Peyer's patch (tissue), 4 donors: Measurements from ENCODE around the gene CAPN8.

Source experiments
- POLR2A ChIP-seq, 2 donors: fragments of 450-650 bp; IDR thresholded peaks; one replicate each; pipeline ENCODE4 v1.5.1; 2017; ENCODE audit warnings: antibody characterized with exemption in 2 of 2, mild to moderate bottlenecking in 2 of 2, moderate library complexity in 2 of 2
- TF ChIP-seq, protein P1 (sequence below), 6 experiments: fragments of 450-650 bp in 4 of 6; fragments of 200-600 bp in 2 of 6; sonication (generic) in 1 of 6; IDR thresholded peaks; one replicate each; pipeline ENCODE4 v1.5.1; 2017 to 2019; ENCODE audit warnings: antibody characterized with exemption in 6 of 6, mild to moderate bottlenecking in 3 of 6, moderate library complexity in 1 of 6

DNA sequence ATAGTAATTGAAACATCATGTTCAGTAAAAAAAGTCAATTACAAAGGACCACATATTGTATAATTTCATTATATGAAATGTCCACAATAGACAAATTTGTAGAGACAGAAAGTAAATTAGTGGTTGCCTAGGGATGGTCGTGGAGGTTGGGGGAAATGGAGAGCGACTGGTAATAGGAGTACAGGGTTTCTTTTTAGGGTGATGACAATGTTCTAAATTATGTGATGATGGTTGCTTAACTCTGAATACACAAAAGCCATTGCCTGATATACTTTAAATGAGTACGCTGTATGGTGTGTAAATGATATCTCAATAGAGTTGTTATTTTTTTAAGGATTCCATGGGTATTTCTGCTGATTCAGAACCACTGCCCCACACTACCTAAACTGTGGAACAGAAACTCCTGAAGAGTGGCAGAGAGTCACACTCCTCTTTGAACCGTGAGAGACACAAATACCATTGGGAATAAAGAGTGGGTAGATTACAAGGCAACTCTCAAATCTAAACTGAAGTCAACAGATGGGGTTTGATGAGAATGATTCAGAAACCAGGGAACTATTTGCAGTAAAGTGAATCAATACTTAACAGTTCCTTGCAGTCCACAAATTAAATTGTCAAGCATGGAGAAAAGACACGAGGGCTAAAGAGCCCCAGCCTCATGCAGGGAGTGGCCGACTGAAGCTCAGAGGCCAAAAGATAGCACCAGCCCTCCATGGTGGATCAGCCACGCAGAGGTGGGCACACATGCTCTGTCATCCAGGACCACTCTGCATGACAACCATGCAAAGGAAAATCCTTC, 118.0 kb downstream of the CAPN8 start:
- no peak for TF ChIP-seq POLR2A (IDR thresholded peaks at IDR 0.05)
- TF ChIP-seq, protein P1, sequence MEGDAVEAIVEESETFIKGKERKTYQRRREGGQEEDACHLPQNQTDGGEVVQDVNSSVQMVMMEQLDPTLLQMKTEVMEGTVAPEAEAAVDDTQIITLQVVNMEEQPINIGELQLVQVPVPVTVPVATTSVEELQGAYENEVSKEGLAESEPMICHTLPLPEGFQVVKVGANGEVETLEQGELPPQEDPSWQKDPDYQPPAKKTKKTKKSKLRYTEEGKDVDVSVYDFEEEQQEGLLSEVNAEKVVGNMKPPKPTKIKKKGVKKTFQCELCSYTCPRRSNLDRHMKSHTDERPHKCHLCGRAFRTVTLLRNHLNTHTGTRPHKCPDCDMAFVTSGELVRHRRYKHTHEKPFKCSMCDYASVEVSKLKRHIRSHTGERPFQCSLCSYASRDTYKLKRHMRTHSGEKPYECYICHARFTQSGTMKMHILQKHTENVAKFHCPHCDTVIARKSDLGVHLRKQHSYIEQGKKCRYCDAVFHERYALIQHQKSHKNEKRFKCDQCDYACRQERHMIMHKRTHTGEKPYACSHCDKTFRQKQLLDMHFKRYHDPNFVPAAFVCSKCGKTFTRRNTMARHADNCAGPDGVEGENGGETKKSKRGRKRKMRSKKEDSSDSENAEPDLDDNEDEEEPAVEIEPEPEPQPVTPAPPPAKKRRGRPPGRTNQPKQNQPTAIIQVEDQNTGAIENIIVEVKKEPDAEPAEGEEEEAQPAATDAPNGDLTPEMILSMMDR (IDR thresholded peaks at IDR 0.05) = no peak
